Caco-2 (cell line): ENCODE data around the gene NRXN3. TPM values are rescaled to one million over a fixed set of nuclear protein-coding genes. Genes with fewer than 3 reads are reported as not detected.
A peak's percentile ranks its signal among the peaks of the same experiment; 100 is the strongest.

Experiments used
- BruUV-seq: library from RNA; stranded (reverse); fragments of 400-500 nt; replicated peaks from 2 replicates; lab custom pipeline; 2021; lab: Mats Ljungman, UMichigan
- CTCF ChIA-PET: fragments of 300-600 bp; sonication (Branson Sonifier 250); formaldehyde crosslinking; loops from one replicate; lab custom pipeline; 2022; ENCODE audit warnings: antibody characterized with exemption; lab: Charles Lee
- POLR2A ChIA-PET: fragments of 300-600 bp; sonication (Branson Sonifier 250); formaldehyde crosslinking; loops from one replicate; lab custom pipeline; 2022; ENCODE audit warnings: antibody characterized with exemption; lab: Charles Lee
- DNase-seq, 2 experiments: peaks; one replicate each; pipeline versions ENCODE4 v3.0.0 to v3.0.0-alpha.2; 2020 to 2022
- H3K27me3 ChIP-seq: replicated peaks from 2 replicates; pipeline ENCODE4 v1.6.0; 2011; ENCODE audit warnings: low read length; ENCODE audit not compliant: control insufficient read depth, insufficient read depth
- H3K36me3 ChIP-seq: 2 replicates; pipeline ENCODE4 v1.5.1; 2011; ENCODE audit warnings: low read length; ENCODE audit not compliant: control insufficient read depth, insufficient read depth
- H3K4me1 ChIP-seq: fragments of 250-450 bp; sonication (Bioruptor Pico); 2 replicates; pipeline ENCODE4 v1.5.1; 2020; ENCODE audit warnings: mild to moderate bottlenecking
- H3K4me3 ChIP-seq: 2 replicates; pipeline ENCODE4 v1.5.1; 2011; ENCODE audit warnings: low read depth, mild to moderate bottlenecking, control low read depth, low read length
- H3K9me3 ChIP-seq: fragments of 250-450 bp; sonication (Bioruptor Pico); 2 replicates; pipeline ENCODE4 v1.5.1; 2020; ENCODE audit warnings: mild to moderate bottlenecking, moderate library complexity
- H3K27ac Mint-ChIP-seq: one replicate; pipeline ENCODE4 v1.8.0; 2022; ENCODE audit warnings: mixed read lengths; ENCODE audit not compliant: unreplicated experiment
- H3K27me3 Mint-ChIP-seq: one replicate; pipeline ENCODE4 v1.8.0; 2022; ENCODE audit warnings: mixed read lengths; ENCODE audit not compliant: insufficient read depth, unreplicated experiment
- H3K36me3 Mint-ChIP-seq: one replicate; pipeline ENCODE4 v1.8.0; 2022; ENCODE audit warnings: mild to moderate bottlenecking, mixed read lengths; ENCODE audit not compliant: insufficient read depth, unreplicated experiment
- H3K4me1 Mint-ChIP-seq: one replicate; pipeline ENCODE4 v1.8.0; 2022; ENCODE audit warnings: low read depth, mixed read lengths; ENCODE audit not compliant: unreplicated experiment
- H3K4me3 Mint-ChIP-seq: one replicate; pipeline ENCODE4 v1.8.0; 2022; ENCODE audit warnings: mild to moderate bottlenecking, moderate library complexity, mixed read lengths; ENCODE audit not compliant: unreplicated experiment
- H3K9me3 Mint-ChIP-seq: one replicate; pipeline ENCODE4 v1.8.0; 2022; ENCODE audit warnings: mixed read lengths; ENCODE audit not compliant: unreplicated experiment
- intact Hi-C: fragments of 100-400 bp; cut with micrococcal nuclease; formaldehyde crosslinking; loops from one replicate; pipeline ENCODE4 v1.10.0; 2022; ENCODE audit not compliant: unreplicated experiment
- total RNA-seq: library from RNA; stranded (reverse); gene quantifications from 2 replicates; pipeline ENCODE4 v1.2.3, GENCODE V29; 2022
- TF ChIP-seq, protein P1 (sequence below), 2 experiments: fragments of 200-600 bp in 1 of 2; IDR thresholded peaks; 1 replicate in 1 of 2; 2 replicates in 1 of 2; pipeline versions ENCODE4 v1.5.1 to v1.8.0; 2011 to 2022; ENCODE audit warnings: antibody characterized with exemption in 1 of 2, control low read depth in 1 of 2, inconsistent platforms in 1 of 2, low read depth in 1 of 2, low read length in 1 of 2, mild to moderate bottlenecking in 1 of 2, moderate library complexity in 1 of 2; ENCODE audit not compliant: insufficient read depth in 1 of 2, severe bottlenecking in 1 of 2, unreplicated experiment in 1 of 2

Gene NRXN3
- total RNA-seq, 1 experiment from 2014 or later = 12.4 TPM

DNA sequence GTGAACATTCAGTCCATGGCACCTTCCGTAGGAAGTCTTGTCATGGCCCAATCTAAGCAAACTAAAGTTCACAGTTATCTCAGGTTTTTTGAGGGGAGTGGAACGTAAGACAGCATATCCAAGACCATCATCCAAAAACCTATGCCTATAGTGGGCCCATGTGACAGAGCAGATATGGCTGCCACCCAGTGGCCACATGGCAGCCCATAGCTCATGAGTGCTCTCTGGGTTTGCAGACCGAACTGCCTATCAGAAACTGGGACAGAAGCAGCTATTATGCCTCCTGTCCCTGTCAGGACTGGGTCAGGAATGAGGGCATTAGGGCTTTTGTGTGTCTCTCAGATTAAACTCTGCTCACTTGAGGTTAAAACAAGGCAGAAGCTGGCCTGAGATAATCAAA is 503.7 kb downstream of the NRXN3 start:
- Mint-ChIP-seq H3K27me3 (peaks cover 8% of the 10 kb centered on the region), H3K4me1 (no peaks in the 10 kb centered on the region), H3K9me3 (no peaks in the 10 kb centered on the region), H3K27ac (no peak overlapping the region), H3K36me3 (no peaks in the 10 kb centered on the region), H3K4me3 (no peak overlapping the region)
- Histone ChIP-seq H3K4me1 (no peaks in the 10 kb centered on the region), H3K36me3 (no peaks in the 10 kb centered on the region), H3K4me3 (no peak overlapping the region), H3K27me3 (no peaks in the 10 kb centered on the region), H3K9me3 (no peaks in the 10 kb centered on the region)
- TF ChIP-seq, protein P1, sequence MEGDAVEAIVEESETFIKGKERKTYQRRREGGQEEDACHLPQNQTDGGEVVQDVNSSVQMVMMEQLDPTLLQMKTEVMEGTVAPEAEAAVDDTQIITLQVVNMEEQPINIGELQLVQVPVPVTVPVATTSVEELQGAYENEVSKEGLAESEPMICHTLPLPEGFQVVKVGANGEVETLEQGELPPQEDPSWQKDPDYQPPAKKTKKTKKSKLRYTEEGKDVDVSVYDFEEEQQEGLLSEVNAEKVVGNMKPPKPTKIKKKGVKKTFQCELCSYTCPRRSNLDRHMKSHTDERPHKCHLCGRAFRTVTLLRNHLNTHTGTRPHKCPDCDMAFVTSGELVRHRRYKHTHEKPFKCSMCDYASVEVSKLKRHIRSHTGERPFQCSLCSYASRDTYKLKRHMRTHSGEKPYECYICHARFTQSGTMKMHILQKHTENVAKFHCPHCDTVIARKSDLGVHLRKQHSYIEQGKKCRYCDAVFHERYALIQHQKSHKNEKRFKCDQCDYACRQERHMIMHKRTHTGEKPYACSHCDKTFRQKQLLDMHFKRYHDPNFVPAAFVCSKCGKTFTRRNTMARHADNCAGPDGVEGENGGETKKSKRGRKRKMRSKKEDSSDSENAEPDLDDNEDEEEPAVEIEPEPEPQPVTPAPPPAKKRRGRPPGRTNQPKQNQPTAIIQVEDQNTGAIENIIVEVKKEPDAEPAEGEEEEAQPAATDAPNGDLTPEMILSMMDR (IDR thresholded peaks at IDR 0.05; ENCODE audit: insufficient read depth in 1 of 2, low read depth in 1 of 2, low read length in 1 of 2, severe bottlenecking in 1 of 2, unreplicated experiment in 1 of 2) = no peak
- BruUV-seq = no TSS peak
- intact Hi-C loops = no loop called here
- ChIA-PET POLR2A (no interaction called here), CTCF (no interaction called here)
- peak in 1 of 2 experiments; percentile 1 for DNase-seq

DNA sequence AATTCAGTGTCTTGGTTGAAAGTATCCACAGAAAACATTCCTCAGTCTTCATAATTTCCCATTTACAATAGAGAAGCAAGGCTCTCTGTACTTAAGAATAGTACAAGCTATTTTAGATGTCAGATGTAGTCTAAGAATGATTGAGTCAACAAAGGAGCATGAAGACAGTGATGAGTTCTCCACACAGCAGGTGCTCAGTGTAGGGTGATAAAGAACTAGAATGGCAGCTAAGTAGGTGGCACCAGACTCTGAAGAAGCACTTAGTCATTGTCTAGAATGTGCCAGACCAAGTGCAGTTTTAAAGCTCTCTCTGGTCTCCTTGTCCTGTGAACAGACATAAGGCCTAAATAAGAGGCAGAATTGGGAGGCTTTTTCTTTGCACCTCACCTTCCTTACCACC is 504.6 kb downstream of the NRXN3 start:
- intact Hi-C loops = no loop called here
- H3K4me1 Mint-ChIP-seq = no peaks in the 10 kb centered on the region
- ChIA-PET CTCF (no interaction called here), POLR2A (no interaction called here)
- no peak overlapping the region for H3K27ac Mint-ChIP-seq
- no peaks in the 10 kb centered on the region for H3K36me3 Mint-ChIP-seq
- TF ChIP-seq, protein P1 (IDR thresholded peaks at IDR 0.05; ENCODE audit: insufficient read depth in 1 of 2, low read depth in 1 of 2, low read length in 1 of 2, severe bottlenecking in 1 of 2, unreplicated experiment in 1 of 2) = no peak
- Histone ChIP-seq H3K9me3 (no peaks in the 10 kb centered on the region), H3K4me3 (no peak overlapping the region), H3K36me3 (no peaks in the 10 kb centered on the region), H3K4me1 (no peaks in the 10 kb centered on the region), H3K27me3 (no peaks in the 10 kb centered on the region)
- no peak for DNase-seq
- no peak overlapping the region for H3K4me3 Mint-ChIP-seq
- no peaks in the 10 kb centered on the region for H3K9me3 Mint-ChIP-seq
- no TSS peak for BruUV-seq
- H3K27me3 Mint-ChIP-seq = peaks cover 8% of the 10 kb centered on the region

DNA sequence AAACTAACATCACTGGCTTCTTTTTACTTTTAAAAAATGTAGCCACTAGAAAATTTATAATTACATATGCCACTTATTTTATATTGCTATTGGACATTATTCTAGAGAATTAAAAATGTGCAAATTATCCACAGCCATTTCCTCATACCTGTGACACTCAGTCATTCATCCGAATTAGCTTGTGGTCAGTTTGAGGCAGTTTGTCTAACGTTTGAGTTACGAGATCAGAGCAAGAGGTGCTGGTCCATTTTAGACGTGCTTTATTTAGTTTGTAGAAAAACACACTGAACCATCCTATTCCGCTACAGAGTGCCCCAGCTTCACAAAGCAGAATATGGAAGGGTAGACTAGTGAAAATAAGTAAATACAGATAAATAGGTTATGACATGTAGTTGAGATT is 513.0 kb downstream of the NRXN3 start:
- Histone ChIP-seq H3K27me3 (no peaks in the 10 kb centered on the region), H3K36me3 (no peaks in the 10 kb centered on the region), H3K4me1 (no peaks in the 10 kb centered on the region), H3K9me3 (no peaks in the 10 kb centered on the region), H3K4me3 (no peak overlapping the region)
- intact Hi-C loops = no loop called here
- no peak for DNase-seq
- no TSS peak for BruUV-seq
- Mint-ChIP-seq H3K36me3 (no peaks in the 10 kb centered on the region), H3K4me3 (no peak overlapping the region), H3K9me3 (no peaks in the 10 kb centered on the region), H3K27ac (no peak overlapping the region), H3K4me1 (no peaks in the 10 kb centered on the region), H3K27me3 (peaks cover 5% of the 10 kb centered on the region)
- TF ChIP-seq, protein P1 (IDR thresholded peaks at IDR 0.05; ENCODE audit: insufficient read depth in 1 of 2, low read depth in 1 of 2, low read length in 1 of 2, severe bottlenecking in 1 of 2, unreplicated experiment in 1 of 2) = no peak
- CTCF ChIA-PET = no interaction called here
- POLR2A ChIA-PET = no interaction called here
